HG03558 (cell line): ENCODE results near the gene KRT38.
"Not testable (repeated sequence)": the region's sequence is repeated elsewhere in the genome, so short reads cannot be mapped to it uniquely, and the experiment has no call there.

Source experiments
- ATAC-seq: cut with Tn5 transposase; IDR thresholded peaks from one replicate; pipeline ENCODE4 v1.9.1; 2021; ENCODE audit warnings: moderate number of reproducible peaks; ENCODE audit not compliant: unreplicated experiment; ENCODE audit errors: extremely low read depth

KRT38 gene

GRCh38 chr17:41396996-41397660 is 43.7 kb downstream of the KRT38 start, which contains the start of gene KRT31:
TSS of gene KRT31 (minus strand) at chr17:41397608. CDS start at chr17:41397539, 69 bp downstream.
- no peak for ATAC-seq

DNA sequence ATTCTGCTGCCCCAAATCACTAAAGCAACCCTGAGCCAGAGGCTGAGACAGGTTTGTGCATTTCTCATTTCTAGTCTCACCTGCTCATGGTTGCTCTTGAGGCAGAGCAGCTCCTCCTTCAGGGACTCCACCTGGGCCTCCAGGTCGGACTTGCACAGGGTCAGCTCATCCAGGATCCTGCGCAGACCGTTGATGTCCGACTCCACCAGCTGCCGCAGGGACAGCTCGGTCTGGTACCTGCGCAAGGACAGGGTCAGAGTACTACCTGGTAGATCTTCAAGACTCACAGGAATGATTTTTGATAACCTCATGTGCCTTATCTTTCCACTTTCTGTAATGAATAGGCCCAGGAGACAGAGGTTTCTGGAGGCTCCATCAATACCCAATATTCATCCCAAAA is 44.4 kb downstream of the KRT38 start:
- no peak for ATAC-seq

DNA sequence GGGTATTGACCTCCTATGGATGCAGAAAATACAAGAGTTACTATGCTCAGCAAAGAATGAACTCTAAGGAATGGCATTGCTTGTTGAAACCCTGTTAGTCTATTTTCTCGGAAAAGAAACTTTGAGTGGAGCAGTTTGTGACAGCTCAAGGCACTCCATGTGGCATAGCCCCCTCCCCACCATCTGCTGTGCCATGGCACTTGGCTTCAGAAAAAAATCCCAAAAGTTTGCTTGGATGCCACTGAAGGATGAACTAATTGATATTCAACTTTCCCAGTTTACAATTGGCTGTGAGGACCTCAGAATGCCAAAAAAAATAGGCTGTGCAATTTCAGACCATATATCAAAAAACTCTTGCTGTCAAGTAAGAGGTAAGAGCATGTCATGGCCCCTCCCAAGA is 45.2 kb downstream of the KRT38 start:
- no peak for ATAC-seq

DNA sequence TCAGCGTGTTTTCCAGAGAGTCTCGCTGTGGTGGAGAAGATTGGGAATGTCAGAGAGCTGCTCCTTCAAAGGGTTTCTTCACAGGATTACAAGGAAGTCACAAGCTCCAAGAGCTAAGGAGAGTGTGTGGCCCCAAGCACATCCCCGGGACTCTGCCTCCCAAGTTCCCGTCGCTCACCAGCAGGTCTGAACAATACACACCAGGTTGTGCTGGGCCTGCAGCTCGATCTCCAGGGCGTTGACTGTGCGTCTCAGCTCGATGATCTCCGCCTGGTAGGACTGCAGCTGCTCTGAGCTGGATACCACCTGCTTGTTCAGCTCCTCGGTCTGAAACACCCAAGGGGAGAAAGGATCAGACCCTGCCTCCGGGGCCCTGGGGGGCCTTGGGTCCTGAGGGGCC is 45.7 kb downstream of the KRT38 start:
- not testable (repeated sequence) for ATAC-seq

GRCh38 chr17:41394254-41394996 is 46.4 kb downstream of the KRT38 start:
- ATAC-seq, result no peak

DNA sequence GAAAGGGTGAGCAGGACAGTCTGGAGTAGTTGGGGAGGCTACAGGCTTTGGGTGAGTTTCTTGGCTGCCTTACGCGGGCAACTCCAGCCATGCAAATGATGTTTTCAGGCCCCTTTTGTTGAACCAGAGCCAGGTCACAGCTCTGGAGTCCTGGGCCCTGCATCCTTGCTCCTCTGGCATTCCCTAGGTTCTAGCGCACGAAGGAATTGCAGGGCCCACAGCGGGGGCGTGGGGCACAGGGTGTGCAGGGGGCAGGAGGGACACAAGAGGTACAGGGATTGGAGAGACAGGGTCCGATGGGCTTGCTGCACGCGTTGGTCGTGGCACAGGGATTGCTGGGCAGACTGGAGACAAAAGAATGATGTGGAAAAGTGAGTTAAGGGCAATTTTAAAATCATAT is 47.0 kb downstream of the KRT38 start:
- no peak for ATAC-seq

DNA sequence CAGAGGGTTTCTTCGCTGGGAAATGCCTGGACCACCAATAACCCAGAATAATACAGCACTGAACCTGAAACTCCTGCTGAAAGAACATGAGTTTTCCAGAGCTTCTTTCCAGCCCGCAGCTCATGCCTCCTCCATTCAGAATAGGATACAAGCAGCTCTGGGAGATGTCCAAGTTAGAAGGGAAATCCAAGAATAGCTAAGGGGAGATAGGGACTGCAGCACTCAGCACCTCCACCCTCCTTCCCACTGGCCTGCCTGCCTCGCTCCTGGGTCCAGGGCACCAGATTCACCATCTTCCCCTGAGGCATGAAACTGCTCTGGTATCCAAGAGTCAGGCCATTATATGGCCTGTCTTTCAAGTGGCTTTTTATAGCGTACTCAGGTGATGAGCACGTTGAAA is 47.5 kb downstream of the KRT38 start:
- no peak for ATAC-seq

- ATAC-seq, result no peak
Observed at GRCh38 chr17:41392278-41392677, 48.5 kb downstream of the KRT38 start.

GRCh38 chr17:41391535-41391934 is 49.2 kb downstream of the KRT38 start:
- ATAC-seq, result no peak

GRCh38 chr17:41390411-41390938 is 50.3 kb downstream of the KRT38 start:
- ATAC-seq, result no peak

- no peak for ATAC-seq
Observed at GRCh38 chr17:41387670-41388069, 53.1 kb downstream of the KRT38 start.

GRCh38 chr17:41386227-41386626 is 54.6 kb downstream of the KRT38 start:
- no peak for ATAC-seq
